ENCODE results near the gene SLC9A7. TPM values are rescaled to one million over a fixed set of nuclear protein-coding genes. Genes with fewer than 3 reads are reported as not detected.

Gene SLC9A7
- total RNA-seq, 1 donor from 2014 or later, result 26.2 TPM

DNA sequence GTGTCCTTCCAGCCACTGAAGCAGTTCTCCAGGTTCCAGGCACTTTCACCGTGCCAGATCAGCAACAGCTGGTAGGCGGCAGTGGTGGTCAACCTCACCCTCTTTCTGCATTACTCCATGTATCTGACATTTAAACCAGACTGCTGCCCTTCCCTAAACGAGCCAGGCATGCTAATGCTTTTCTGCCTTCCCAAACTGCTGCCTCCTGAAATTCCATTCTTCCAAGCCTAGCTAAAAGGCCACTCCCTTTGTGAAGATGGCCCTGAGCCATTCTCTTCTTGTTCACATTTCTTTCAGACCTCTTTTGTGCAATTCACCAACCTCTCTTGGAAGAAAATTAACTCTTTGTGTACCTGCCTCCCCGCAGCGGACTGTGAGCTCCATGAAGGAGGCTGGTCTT is 111.7 kb downstream of the SLC9A7 start:
- no peak for DNase-seq

DNA sequence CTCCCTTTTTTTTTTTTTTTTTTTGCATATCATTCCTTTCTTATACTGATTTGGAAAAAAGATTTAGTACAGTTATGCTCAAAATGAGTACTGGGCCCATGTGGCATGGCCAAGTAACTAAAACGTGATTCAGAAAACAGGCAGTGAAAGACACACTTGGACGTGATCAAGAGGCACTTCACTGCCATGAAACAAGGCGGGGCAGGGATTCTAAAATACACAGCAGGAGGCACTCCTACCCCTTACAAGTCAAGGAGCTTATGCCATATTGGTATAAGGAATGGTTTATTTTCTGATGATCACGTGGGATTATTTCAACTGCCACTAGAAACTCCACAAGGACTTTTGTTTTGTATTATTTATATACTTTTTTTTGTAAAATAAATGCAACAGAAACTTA is 113.3 kb downstream of the SLC9A7 start:
- DNase-seq, result no peak

DNA sequence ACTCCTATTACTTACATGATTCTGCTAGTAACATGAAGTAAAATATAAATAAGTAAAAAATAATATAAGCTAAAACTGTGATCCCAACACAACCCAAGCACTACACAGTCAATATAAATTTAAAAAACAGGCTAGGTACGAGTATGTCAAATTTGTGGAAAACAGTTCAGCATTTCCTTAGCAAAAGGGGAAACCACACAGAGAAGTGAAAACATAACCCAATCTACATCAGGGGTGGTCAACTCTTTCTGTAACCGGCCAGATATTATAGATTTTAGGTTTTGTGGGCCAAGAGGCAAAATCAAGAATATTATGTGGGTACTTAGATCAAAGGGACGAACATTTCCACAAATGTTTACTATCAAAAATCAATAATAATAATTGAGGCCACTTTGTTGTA is 115.3 kb downstream of the SLC9A7 start:
- DNase-seq, result no peak

DNA sequence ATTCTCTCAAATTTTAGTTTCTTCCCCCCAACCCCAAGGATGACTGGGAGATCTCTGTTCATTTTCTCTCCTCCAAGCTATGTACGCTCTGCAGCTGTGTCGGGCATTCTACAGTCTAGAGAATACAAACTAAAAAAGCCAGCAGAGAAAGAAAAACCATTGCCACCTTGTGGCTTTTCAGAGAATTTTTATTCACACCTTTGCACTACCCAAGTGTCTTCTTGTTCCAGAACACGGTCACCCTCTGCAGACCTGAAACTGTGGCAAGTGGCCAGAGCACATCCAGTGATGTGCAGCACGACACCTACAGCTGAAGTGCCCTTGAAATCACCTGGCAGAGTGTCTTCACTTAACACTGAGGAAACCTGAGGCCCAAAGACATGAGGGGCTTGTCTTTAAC is 116.8 kb downstream of the SLC9A7 start:
- DNase-seq, result no peak

DNA sequence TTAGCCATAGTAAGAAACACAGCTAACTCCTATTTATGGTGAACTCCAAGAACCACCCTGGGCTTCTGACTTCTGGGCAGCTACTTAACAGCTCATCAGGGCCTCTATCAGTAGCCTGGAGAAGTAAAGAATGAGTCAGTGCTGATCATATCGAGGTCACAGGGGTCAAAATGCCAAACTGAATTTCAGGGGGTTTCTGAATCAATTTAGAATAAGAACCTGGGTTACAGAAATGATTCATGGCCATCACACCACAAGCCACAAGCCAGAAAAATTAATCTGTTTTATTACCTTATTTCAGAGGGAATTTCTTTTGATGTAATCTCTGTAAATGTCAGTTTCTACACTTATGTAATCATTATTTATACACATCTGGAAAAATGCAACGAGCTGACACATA is 121.0 kb downstream of the SLC9A7 start:
- no peak for DNase-seq

DNA sequence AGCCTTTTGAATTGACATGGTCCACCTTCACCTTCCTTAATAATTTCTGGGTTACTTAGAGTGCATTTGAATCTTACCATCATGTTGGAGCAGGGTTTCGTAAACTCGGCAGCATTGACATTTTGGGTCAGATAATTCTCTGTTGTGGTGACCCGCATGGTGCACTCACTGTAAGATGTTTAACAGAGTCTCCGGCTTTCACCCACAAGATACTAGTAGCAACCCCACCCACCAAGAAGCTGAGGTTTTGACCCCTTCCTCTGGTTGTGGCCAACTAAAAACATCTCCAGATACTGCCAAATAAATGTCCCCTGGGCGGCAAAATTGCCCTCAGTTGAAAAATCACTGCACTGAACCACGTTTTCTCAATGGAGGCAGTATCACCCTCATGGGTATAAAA is 122.7 kb downstream of the SLC9A7 start:
- no peak for DNase-seq

DNA sequence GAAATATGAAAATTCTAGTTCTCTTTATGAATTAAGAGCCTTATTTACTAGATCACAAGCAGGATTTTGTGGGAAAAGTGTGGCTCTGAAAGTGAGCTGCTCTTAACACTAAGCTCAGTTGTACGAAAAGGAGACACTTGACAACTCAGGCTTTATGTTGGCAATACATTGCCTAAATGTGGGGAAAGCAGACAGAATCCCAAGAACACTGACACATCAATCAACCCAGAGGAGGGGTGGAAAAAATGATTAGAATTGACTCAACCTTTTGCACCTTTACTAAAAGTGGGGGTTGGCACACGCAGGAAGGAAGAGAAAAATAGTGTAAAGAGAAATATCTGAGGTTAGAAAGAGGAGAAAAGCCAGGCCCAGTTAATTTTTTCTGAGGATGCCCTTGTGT is 123.7 kb downstream of the SLC9A7 start:
- DNase-seq, result no peak

DNA sequence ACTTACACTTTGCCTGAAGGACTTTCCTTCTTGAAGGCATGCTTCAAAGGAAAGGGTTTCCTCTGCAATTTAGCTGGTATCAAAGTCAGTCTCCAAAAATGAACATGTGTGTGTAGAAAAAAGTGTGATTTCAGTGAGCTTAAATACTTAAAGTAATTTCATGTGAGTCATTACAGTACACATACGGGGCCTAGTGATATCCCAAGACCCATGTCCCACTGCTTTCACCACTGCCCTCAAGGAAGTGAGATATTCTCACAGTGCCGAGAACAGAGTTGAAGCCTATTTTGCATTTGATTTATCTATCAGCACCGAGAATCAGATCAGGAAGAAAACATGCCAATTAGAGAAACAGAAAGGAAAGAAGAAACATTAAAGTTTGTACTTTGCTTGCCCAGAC is 124.3 kb downstream of the SLC9A7 start:
- DNase-seq, result no peak

DNA sequence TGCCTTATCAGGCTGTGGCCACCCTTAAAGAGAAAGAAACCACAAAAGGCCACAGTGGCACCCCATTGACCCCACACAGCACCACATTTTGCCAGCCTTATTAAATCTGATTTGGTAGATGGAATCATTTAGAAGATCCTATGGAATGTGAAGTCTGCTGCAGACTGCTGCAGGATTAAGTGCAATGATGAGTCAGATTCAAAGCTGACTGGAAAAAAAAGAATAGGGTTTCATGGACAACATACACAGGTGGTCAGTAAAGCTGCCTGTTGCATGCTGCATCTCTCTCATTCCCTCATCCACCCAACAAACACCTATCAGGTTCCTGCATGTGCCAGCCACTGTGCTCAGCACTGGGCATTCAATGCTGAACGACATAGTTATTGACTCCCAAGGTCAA is 128.8 kb downstream of the SLC9A7 start:
- DNase-seq, result no peak

DNA sequence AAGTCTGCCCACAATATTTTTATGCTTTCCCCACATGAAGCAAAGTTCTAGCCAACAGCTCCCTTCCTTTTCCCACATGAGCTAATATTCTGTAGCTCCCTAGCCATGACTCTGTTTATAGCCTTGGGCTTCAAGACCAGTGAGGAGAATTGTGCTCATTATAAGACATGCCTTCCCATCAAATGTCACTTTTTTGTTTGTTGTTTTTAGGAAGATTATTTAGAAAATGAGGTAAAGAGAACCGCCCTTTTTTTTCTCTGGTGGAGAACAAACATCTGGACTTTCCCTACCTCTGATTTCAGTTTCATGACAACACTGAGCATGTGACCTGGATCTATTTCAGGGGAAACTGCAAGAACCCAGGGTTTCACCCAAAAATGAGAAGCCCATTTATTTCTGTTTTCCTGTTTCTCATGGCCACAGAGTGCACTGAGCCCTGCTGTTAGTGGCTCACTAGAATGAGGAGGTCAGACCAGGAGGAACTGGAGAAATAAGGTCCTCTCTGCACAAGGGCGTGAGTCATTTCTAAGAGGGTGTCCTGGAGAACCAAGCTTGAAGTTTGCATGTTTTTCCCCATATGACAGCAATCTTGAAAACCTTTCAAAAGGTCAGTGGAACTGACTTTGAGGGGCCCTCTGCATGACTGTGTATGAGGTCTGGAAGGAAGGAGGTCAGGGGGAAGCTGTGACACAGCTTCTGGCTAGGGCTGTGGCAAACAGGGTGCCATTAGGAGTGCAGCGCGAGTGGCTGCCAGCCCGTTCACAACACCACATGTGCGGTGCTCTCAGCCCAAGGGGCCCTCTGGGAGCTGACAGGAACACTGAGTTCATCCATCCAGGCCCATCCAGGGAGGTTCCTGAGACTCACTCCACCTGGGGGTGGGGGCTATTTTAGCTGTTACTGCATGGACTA is 130.2 kb downstream of the SLC9A7 start:
- no peak for DNase-seq

DNA sequence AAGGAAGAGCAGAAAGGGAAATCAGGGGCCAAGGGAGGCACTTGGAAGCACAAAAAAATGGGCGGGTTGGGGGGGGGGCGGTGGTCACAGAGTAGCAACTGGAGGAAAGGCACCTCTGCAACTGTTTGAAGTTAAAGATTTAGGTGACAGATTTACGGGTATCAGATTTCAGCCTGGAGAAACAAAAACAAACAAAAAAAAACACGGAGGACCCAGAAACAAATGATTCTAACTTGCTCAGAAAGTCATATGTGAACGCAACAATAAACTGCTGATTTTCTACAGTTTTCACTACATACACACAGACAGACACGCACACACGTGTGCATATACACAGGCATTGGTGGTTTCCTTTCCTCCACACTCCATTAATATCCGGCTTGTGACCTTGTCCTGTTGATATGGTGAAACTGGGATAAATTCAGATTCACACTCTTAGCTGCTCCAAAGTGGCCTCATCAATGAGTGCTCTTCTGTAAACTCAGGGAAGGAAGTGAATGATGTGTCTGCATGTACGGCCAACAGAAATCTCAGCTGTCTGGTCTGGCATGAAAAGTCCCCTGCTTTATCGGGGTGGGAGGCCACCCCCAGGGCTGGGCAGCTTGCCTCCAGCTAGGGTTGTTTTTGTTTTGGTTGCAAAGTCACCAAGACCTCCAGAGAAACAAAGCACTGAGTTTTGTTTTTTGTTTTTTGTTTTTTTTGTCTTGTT is 131.1 kb downstream of the SLC9A7 start:
- DNase-seq, result no peak

DNA sequence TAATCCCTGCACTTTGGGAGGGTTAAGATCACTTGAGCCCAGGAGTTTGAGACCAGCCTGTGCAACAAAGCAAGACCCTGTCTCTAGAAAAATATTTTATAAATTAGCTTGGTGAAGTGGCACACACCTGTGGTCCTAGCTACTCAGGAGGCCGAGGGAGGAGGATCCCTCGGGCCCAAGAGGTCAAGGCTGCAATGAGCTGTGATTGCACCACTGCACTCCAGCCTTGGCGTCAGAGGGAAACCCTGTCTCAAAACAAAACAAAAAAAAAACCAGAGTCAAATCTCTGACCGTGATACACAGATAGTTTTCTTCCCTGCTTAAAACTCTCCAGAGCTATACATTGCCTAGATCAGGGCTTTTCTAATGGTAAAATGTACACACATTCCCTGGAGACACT is 131.9 kb downstream of the SLC9A7 start:
- no peak for DNase-seq

DNA sequence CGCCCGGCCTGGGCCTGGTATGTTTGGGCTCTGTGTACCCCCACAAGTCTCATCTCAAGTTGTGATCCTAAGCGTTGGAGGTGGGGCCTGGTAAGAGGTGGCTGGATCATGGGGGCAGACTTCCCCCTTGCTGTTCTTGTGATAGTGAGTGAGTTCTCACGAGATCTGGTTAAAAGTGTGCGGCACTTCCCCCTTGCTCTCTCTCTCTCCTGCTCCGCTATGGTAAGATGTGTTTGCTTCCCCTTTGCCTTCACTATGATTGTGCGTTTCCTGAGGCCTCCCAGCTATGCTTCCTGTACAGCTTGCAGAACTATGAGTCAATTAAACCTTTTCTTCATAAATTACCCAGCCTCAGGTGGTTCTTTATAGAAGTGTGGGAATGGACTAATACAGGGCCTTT is 132.4 kb downstream of the SLC9A7 start:
- no peak for DNase-seq

DNA sequence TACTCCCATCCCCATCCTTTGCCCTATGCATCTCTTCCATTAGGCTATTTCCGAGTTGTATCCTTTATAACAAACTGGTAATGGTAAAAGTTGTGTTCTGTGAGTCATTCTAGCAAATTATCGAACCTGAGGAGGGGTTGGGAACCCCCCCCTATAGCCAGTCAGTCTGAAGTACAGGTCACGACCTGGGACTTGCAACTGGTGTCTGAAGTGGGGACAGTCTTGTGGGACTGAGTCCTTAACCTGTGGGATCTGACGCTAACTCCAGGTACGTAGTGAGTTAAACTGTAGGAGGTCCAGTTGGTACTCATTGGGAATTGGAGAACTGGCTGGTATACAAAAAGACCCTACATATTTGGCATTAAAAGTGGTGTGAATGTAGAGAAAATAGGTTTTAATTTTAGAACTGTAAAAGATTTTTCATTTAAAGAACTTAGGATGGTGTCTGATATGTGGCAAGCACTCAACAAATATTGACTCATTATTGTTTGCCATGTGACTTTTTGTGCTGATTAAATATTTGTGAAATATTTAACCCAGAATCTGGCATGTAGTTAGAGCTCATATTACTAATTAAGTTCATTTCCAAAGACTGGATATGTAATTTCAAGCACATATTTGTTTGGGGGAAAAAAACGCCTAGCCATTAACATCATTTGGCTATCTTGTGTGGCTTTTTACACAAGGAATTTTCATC is 134.7 kb downstream of the SLC9A7 start:
- no peak for DNase-seq

DNA sequence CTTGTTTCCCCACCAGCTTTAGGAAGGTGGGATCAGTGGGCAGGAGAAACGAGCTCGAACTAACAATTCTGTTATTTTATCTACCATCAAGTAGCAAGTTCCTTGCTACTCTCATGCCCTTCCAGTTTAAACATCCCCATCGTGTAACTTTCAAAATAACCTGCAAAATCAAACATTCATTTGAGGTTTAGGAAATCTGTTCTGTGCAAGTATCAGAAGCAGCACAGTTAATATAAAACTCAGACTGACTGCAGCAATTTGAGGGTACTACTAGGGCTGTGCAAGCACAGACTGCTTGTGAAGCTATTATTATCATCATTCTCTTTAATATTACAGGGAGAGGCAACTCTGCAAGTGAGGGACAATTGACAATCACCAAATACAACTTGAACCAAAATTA is 137.3 kb downstream of the SLC9A7 start:
- no peak for DNase-seq

DNA sequence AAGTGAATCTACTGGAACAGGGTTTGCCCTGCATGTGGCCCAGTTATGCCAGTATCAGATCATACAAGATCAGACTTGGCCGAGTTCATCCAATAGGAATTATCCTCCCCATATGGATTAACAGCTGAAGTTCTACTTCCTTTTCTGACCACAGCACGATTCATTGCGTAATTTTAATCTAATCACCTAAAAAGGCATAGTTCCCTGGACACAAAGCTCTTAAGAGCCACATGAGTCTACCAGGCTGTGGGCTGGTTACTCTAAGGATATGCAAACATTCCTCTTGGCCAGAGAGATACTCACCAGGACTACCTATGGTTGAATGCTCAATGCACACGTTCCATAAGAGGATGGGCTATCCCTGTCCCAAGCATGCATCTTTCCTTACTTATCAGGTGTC is 138.4 kb downstream of the SLC9A7 start:
- DNase-seq, result no peak

DNA sequence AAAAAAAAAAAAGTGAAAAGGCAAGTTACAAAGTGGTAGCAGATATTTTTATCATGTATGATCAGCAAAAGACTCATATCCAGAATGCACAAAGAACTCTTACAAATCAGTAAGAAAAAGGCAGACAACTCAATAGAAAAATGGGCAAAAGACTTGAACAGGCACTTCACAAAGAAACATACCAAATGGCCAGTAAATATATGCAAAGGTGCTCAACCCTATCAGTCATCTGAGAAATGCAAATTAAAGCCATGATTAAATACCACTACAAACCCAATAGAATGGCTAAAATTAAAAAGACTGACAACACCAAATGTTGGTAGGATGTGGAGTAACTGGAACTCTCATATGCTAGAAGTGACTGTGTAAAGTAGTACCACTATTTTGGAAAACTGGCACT is 140.0 kb downstream of the SLC9A7 start:
- DNase-seq, result no peak

DNA sequence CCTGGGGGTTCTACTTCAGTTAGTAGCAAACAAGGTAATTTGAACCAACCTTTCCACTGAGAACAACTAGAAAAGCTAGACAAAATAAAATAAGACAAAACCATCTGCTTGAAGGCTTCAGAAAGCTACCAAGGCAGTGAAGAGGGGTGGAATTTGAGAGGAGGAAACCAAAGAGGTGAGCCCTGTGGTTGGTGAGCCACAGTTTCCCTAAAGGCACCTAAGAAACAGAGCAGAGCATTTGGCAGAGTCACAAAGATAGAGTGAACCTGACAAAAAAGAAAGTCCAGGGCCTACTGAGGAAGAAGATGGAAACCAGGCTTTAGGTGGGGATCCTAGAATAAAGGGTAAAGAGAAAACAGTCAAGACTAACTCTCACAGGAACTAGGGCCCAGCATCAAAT is 141.0 kb downstream of the SLC9A7 start:
- DNase-seq, result no peak

DNA sequence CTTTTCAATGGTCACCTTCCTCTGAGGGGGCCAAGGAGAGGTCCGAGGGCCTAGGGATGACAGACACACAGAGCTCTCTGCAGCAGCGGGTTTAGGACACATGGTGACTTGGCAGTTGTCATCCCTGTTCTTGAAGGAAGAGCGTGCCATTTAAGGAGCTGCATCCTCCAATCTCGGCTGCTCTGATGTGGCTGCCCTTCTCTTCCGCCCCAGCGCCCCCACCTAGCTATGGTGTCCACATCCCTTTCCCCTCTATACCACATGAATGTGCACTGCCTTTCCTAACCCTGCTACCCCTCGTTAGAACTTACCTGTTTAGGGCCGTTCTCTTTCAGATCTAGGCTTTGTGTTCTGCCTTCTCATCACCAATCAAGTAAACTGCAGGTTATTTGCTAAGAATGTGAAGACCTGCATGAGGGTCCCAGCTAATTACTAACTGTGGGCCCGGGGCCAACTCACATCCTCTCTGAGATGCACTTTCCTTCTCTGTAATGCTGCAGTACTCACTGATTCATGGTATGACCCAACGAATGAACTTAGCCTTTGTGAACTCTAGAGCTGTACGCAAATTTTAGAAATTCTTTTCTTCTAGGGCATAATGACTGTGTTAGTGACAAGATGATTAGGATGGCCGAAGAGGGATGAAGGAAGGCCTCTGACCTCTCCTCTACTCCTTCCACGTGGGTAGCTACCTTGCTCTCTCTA is 147.1 kb downstream of the SLC9A7 start:
- DNase-seq, result no peak

DNA sequence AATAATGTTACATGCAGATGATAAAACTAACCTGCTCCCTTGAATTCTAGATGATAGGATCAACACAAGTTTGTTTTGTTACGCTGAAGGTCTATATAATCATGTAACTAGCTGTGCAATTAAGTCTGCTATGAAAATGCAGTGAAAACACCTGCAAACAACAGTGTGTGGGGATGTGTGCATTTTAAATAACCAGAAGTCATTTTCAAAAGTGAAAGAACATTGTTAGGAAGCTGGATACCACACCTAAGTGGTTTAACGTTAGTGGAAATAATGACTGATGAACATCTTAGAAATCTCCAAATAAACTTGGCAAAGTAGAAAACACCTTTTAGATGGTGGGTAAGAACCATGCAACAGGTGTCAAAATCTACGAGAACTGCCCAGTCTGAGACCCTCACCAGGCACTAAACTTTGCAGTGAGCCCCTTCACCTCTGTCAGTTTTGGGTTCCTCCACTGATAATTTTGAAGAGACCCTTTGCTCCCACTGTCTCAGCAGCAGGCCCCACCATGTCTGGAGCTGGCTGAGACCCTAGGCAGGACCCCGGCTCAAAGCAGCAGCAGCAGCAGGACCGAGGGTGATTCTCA is 148.8 kb downstream of the SLC9A7 start:
- no peak for DNase-seq

DNA sequence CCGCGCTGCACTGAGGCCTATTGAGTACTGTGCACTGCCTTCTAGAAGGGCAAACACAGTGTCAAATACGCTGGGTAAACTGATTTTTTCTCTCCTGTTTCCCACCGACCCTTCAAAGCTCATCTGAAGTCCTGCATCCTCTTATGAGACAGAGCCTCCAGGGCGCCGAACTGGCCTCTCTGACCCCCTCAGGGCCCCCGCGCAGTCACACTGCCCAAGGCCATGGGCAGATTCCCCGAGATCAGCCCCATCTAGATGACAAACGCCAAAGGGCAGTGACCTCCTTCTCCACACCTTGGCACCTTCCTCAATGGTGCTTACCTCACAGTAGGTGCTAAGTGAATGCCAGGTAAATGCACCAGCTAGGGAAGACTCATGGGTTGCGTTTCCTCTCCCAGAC is 151.0 kb downstream of the SLC9A7 start:
- DNase-seq, result no peak

DNA sequence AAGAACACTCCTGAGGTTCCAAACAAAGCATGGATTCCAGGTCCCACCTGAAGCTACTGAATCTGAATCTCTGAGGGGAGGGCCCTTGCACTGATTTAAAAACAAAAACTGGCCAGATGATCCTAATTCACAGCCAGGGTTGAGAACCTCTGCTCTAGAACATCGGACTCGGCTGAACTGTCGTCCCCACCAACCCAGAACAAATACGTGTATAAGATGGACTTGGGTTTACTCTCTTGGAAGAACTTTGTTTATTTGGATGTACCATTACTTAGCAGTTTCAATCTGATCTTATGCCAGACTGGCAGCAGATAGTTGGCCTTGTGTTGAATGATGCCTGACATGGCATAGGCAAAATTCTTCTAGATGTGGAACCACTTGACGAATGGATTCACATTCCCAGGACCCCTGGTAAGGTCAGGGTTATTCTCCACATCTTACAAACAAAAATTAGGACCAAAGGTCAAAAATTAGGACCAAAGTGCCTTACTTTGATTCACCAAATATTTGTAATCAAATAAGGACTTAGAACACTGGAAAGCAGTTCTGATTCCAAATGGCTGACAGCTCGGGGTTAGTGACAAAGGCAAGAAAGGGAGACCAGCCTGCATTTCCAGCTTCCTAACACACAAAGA is 156.3 kb downstream of the SLC9A7 start:
- no peak for DNase-seq

All from occipital lobe (tissue), 2 donors.